ENCODE results near the gene SNX8. TPM values are rescaled to one million over a fixed set of nuclear protein-coding genes. Genes with fewer than 3 reads are reported as not detected.
A peak's percentile ranks its signal among the peaks of the same experiment; 100 is the strongest.

The SNX8 gene
- total RNA-seq, 1 donor from 2014 or later, result 40.7 TPM

GRCh38 chr7:2213551-2214215 lies 100.6 kb downstream of the SNX8 start:
- no peak overlapping the region for H3K27ac Mint-ChIP-seq (ENCODE audit: unreplicated experiment)
- no peak for DNase-seq (ENCODE audit: low spot score)
- H3K4me3 Mint-ChIP-seq (ENCODE audit: unreplicated experiment), result no peak overlapping the region
- H3K36me3 Mint-ChIP-seq (ENCODE audit: low read depth, unreplicated experiment), result peaks cover 54% of the 10 kb centered on the region
- no peaks in the 10 kb centered on the region for H3K4me1 Mint-ChIP-seq (ENCODE audit: unreplicated experiment)
- TF ChIP-seq CTCF (IDR thresholded peaks at IDR 0.05; ENCODE audit: unreplicated experiment), result no peak
- no peaks in the 10 kb centered on the region for H3K9me3 Mint-ChIP-seq (ENCODE audit: unreplicated experiment)
- peaks cover 6% of the 10 kb centered on the region for H3K27me3 Mint-ChIP-seq (ENCODE audit: unreplicated experiment)

GRCh38 chr7:2212906-2213305 lies 101.3 kb downstream of the SNX8 start:
- Mint-ChIP-seq H3K9me3 (ENCODE audit: unreplicated experiment) (no peaks in the 10 kb centered on the region), H3K4me1 (ENCODE audit: unreplicated experiment) (no peaks in the 10 kb centered on the region), H3K27ac (ENCODE audit: unreplicated experiment) (no peak overlapping the region), H3K36me3 (ENCODE audit: low read depth, unreplicated experiment) (peaks cover 49% of the 10 kb centered on the region), H3K4me3 (ENCODE audit: unreplicated experiment) (peak overlapping the region; percentile 24), H3K27me3 (ENCODE audit: unreplicated experiment) (peaks cover 7% of the 10 kb centered on the region)
- DNase-seq (ENCODE audit: low spot score), result no peak
- TF ChIP-seq CTCF (IDR thresholded peaks at IDR 0.05; ENCODE audit: unreplicated experiment), result no peak

GRCh38 chr7:2211926-2212325 lies 102.3 kb downstream of the SNX8 start:
- Mint-ChIP-seq H3K36me3 (ENCODE audit: low read depth, unreplicated experiment) (peaks cover 52% of the 10 kb centered on the region), H3K4me3 (ENCODE audit: unreplicated experiment) (no peak overlapping the region), H3K27ac (ENCODE audit: unreplicated experiment) (no peak overlapping the region)

GRCh38 chr7:2211259-2211880 lies 102.9 kb downstream of the SNX8 start:
- Mint-ChIP-seq H3K4me3 (ENCODE audit: unreplicated experiment) (no peak overlapping the region), H3K27me3 (ENCODE audit: unreplicated experiment) (peaks cover 7% of the 10 kb centered on the region), H3K27ac (ENCODE audit: unreplicated experiment) (no peak overlapping the region), H3K36me3 (ENCODE audit: low read depth, unreplicated experiment) (peaks cover 50% of the 10 kb centered on the region), H3K4me1 (ENCODE audit: unreplicated experiment) (no peaks in the 10 kb centered on the region), H3K9me3 (ENCODE audit: unreplicated experiment) (no peaks in the 10 kb centered on the region)
- DNase-seq (ENCODE audit: low spot score), result no peak
- TF ChIP-seq CTCF (IDR thresholded peaks at IDR 0.05; ENCODE audit: unreplicated experiment), result no peak

More at GRCh38 chr7:2211926-2212325, 102.3 kb downstream of the SNX8 start:
- Mint-ChIP-seq H3K27me3 (ENCODE audit: unreplicated experiment) (peaks cover 7% of the 10 kb centered on the region), H3K9me3 (ENCODE audit: unreplicated experiment) (no peaks in the 10 kb centered on the region), H3K4me1 (ENCODE audit: unreplicated experiment) (no peaks in the 10 kb centered on the region)
- no peak for DNase-seq (ENCODE audit: low spot score)
- no peak for TF ChIP-seq CTCF (IDR thresholded peaks at IDR 0.05; ENCODE audit: unreplicated experiment)

- H3K27me3 Mint-ChIP-seq (ENCODE audit: unreplicated experiment), result peaks cover 7% of the 10 kb centered on the region
- DNase-seq (ENCODE audit: low spot score), result no peak
- no peak overlapping the region for H3K27ac Mint-ChIP-seq (ENCODE audit: unreplicated experiment)
- H3K4me1 Mint-ChIP-seq (ENCODE audit: unreplicated experiment), result no peaks in the 10 kb centered on the region
- peaks cover 45% of the 10 kb centered on the region for H3K36me3 Mint-ChIP-seq (ENCODE audit: low read depth, unreplicated experiment)
- no peak for TF ChIP-seq CTCF (IDR thresholded peaks at IDR 0.05; ENCODE audit: unreplicated experiment)
- no peak overlapping the region for H3K4me3 Mint-ChIP-seq (ENCODE audit: unreplicated experiment)
- H3K9me3 Mint-ChIP-seq (ENCODE audit: unreplicated experiment), result no peaks in the 10 kb centered on the region
These were observed 103.5 kb downstream of the SNX8 start for GRCh38 chr7:2210551-2211258.
